ENCODE results near the gene MRPL27.

DNA sequence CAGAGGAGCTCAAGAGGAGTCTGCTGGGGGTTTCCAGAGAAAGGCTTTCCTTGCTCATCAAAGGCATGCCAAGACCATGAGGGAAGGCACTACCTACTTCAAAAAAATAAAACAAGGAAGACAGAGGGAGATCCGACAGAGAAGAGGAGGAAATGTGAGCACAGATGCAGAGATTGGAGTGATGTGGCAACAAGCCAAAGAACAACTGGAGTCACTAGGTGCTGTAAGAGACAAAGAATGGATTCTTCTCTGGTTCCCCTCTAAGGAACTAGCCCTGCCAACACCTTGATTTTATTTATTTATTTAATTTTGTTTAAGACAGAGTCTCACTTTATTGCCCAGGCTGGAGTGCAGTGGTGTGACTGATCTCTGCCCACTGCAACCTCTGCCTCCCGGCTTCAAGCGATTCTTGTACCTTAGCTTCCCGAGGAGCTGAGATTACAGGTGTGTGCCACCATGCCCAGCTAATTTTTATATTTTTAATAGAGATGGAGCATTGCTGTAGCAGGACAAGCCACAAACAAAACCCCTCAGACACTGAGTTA, 39.3 kb upstream of the MRPL27 start:
- TF ChIP-seq FOS (IDR thresholded peaks at IDR 0.05; ENCODE audit: low read depth, low read length): no peak
- TF ChIP-seq, protein P1, sequence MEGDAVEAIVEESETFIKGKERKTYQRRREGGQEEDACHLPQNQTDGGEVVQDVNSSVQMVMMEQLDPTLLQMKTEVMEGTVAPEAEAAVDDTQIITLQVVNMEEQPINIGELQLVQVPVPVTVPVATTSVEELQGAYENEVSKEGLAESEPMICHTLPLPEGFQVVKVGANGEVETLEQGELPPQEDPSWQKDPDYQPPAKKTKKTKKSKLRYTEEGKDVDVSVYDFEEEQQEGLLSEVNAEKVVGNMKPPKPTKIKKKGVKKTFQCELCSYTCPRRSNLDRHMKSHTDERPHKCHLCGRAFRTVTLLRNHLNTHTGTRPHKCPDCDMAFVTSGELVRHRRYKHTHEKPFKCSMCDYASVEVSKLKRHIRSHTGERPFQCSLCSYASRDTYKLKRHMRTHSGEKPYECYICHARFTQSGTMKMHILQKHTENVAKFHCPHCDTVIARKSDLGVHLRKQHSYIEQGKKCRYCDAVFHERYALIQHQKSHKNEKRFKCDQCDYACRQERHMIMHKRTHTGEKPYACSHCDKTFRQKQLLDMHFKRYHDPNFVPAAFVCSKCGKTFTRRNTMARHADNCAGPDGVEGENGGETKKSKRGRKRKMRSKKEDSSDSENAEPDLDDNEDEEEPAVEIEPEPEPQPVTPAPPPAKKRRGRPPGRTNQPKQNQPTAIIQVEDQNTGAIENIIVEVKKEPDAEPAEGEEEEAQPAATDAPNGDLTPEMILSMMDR (conservative IDR thresholded peaks at IDR 0.05; ENCODE audit: low read depth, low read length): no peak
- TF ChIP-seq, protein P2, sequence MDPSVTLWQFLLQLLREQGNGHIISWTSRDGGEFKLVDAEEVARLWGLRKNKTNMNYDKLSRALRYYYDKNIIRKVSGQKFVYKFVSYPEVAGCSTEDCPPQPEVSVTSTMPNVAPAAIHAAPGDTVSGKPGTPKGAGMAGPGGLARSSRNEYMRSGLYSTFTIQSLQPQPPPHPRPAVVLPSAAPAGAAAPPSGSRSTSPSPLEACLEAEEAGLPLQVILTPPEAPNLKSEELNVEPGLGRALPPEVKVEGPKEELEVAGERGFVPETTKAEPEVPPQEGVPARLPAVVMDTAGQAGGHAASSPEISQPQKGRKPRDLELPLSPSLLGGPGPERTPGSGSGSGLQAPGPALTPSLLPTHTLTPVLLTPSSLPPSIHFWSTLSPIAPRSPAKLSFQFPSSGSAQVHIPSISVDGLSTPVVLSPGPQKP (IDR thresholded peaks at IDR 0.05; ENCODE audit: borderline replicate concordance, low read depth, low read length): no peak
- TF ChIP-seq BHLHE40 (IDR thresholded peaks at IDR 0.05; ENCODE audit: low read depth, low read length): no peak
- no peak for TF ChIP-seq MXI1 (IDR thresholded peaks at IDR 0.05; ENCODE audit: borderline replicate concordance, low read depth, low read length)
- TF ChIP-seq MAZ (IDR thresholded peaks at IDR 0.05; ENCODE audit: borderline replicate concordance, low read depth, low read length): no peak
